CD4-positive, alpha-beta memory T cell (primary cell): ENCODE results near the gene ANG. TPM values are rescaled to one million over a fixed set of nuclear protein-coding genes. Genes with fewer than 3 reads are reported as not detected.
A peak's percentile ranks its signal among the peaks of the same experiment; 100 is the strongest.

Source experiments
- CTCF ChIA-PET: fragments of 350-600 bp; sonication (Branson Sonifier 250); formaldehyde crosslinking; loops from one replicate; lab custom pipeline; 2021; ENCODE audit warnings: inconsistent platforms; ENCODE audit not compliant: partially characterized antibody; lab: Charles Lee
- POLR2A ChIA-PET: fragments of 350-600 bp; sonication (Branson Sonifier 250); formaldehyde crosslinking; loops from one replicate; lab custom pipeline; 2021; ENCODE audit not compliant: partially characterized antibody; lab: Charles Lee
- DNase-seq, 5 donors: peaks; one replicate each; pipeline versions ENCODE4 v3.0.0 to v3.0.0-alpha.2; 2020 to 2022; ENCODE audit warnings: mixed read lengths in 1 of 5
- H3K27ac ChIP-seq: one replicate; pipeline ENCODE4 v1.7.0; 2013; ENCODE audit warnings: low read depth, low read length
- H3K27me3 ChIP-seq: 2 replicates; pipeline ENCODE4 v1.7.0; 2013; ENCODE audit warnings: mild to moderate bottlenecking, low read length, moderate library complexity; ENCODE audit not compliant: insufficient read depth
- H3K36me3 ChIP-seq: 2 replicates; pipeline ENCODE4 v1.7.0; 2013; ENCODE audit warnings: mild to moderate bottlenecking, low read length, moderate library complexity; ENCODE audit not compliant: insufficient read depth
- H3K4me1 ChIP-seq: 2 replicates; pipeline ENCODE4 v1.7.0; 2013; ENCODE audit warnings: mild to moderate bottlenecking, low read length, moderate library complexity; ENCODE audit not compliant: insufficient read depth
- H3K4me3 ChIP-seq, 2 donors: one replicate each; pipeline ENCODE4 v1.7.0; 2013; ENCODE audit warnings: low read length in 2 of 2, mild to moderate bottlenecking in 1 of 2
- H3K9me3 ChIP-seq, 2 donors: one replicate each; pipeline ENCODE4 v1.7.0; 2013; ENCODE audit warnings: low read length in 2 of 2, control low read depth in 1 of 2; ENCODE audit not compliant: control insufficient read depth in 1 of 2
- H3K27ac Mint-ChIP-seq, 7 donors: one replicate each; pipeline ENCODE4 v1.8.0; 2020 to 2021; ENCODE audit warnings: mixed read lengths in 7 of 7, mild to moderate bottlenecking in 6 of 7, inconsistent platforms in 3 of 7, moderate library complexity in 3 of 7
- H3K27me3 Mint-ChIP-seq, 2 donors: one replicate each; pipeline ENCODE4 v1.8.0; 2020 to 2021; ENCODE audit warnings: mixed read lengths in 2 of 2
- H3K36me3 Mint-ChIP-seq, 2 donors: one replicate each; pipeline ENCODE4 v1.8.0; 2020 to 2021; ENCODE audit warnings: mixed read lengths in 2 of 2, inconsistent platforms in 1 of 2, mild to moderate bottlenecking in 1 of 2
- H3K4me1 Mint-ChIP-seq, 4 donors: one replicate each; pipeline ENCODE4 v1.8.0; 2020 to 2021; ENCODE audit warnings: mixed read lengths in 4 of 4, mild to moderate bottlenecking in 1 of 4
- H3K4me3 Mint-ChIP-seq, 8 donors: one replicate each; pipeline ENCODE4 v1.8.0; 2020 to 2021; ENCODE audit warnings: mixed read lengths in 8 of 8, mild to moderate bottlenecking in 7 of 8, moderate library complexity in 6 of 8, inconsistent platforms in 3 of 8
- H3K9me3 Mint-ChIP-seq, 8 donors: one replicate each; pipeline ENCODE4 v1.8.0; 2020 to 2021; ENCODE audit warnings: mixed read lengths in 8 of 8, mild to moderate bottlenecking in 5 of 8, inconsistent platforms in 3 of 8, moderate library complexity in 1 of 8
- intact Hi-C: fragments of 100-400 bp; cut with micrococcal nuclease; formaldehyde crosslinking; loops from one replicate; pipeline ENCODE4 v1.15.1; 2023
- polyA plus RNA-seq, 2 donors: library from polyadenylated mRNA; unstranded; fragments of 300-500 nt; fragmentation: Illumina TruSeq; gene quantifications; one replicate each; pipeline ENCODE4 v1.2.3, GENCODE V29; 2021
- total RNA-seq, 2 experiments: library from RNA; stranded (reverse); gene quantifications; one replicate each; pipeline ENCODE4 v1.2.3, GENCODE V29; 2021

Gene ANG
- total and polyA plus RNA-seq, 4 experiments from 2014 or later, result 1.1 to 2.8 (median 1.4) TPM

DNA sequence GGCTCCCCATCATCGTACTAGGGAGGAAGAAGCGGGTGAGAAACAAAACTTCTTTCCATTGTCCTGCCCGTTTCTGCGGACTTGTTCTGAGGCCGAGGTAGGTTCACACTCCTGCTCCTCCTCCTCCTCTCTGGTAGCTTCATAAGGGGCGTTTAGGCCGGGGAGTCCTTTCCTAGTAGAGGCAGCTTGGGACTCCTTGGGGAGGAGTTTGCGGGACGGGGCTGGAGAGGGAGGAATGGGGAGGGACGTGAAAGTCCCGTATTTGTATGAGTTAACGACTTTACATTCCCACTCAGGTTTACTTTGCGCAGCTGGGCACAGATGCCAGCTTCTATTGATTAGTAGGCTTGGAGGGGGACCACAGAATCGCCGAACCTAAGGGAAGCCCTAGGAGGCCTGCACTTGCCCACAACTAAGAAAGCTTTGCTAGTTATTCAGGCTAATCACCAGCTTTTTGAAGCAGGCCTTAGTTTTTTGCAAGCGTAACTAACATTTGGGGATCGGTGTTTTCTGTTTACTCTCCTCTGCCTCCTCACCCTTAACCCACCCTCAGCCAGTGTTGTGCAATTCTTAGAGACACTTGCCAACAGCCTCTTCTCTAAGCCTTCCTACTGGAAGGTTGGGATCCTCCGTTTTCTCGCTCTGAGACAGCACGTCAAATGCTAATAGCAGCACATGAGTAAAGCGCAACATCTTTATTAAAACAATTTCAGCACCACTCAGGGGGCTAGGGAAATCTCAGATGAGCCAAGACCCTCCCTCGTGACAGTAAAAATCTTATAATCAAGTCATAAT is 3.7 kb upstream of the ANG start:
- ChIA-PET CTCF (interaction anchor here (0.8 to 21.1 kb wide), 9 partner anchors 12 to 357 kb away, joined by 3 to 349 read pairs (median 12); partner anchors contain the start of genes CCNB1IP1 and PARP2), POLR2A (interaction anchor here (0.9 to 6.8 kb wide), 13 partner anchors 14 to 419 kb away, joined by 3 to 85 read pairs (median 43); partner anchors contain the start of genes APEX1, CCNB1IP1, OSGEP and PARP2)
- peaks cover 31% of the 10 kb centered on the region for H3K4me1 ChIP-seq
- no peaks in the 10 kb centered on the region for H3K9me3 ChIP-seq
- H3K27ac Mint-ChIP-seq, result peak overlapping the region in 5 of 7 donors; percentile 21 to 92 (median 68)
- no peak for DNase-seq
- peak overlapping the region; percentile 91 for H3K27ac ChIP-seq
- no peaks in the 10 kb centered on the region for H3K36me3 Mint-ChIP-seq
- H3K4me1 Mint-ChIP-seq, result peaks cover 9 to 21% (median 15%) of the 10 kb centered on the region in 4 donors
- H3K27me3 Mint-ChIP-seq, result peaks cover 0 to 8% of the 10 kb centered on the region in 2 donors
- H3K27me3 ChIP-seq, result no peaks in the 10 kb centered on the region
- peak overlapping the region in 2 of 8 donors; percentile 37 to 47 for H3K4me3 Mint-ChIP-seq
- peak overlapping the region; percentile 87 to 88 for H3K4me3 ChIP-seq
- no peaks in the 10 kb centered on the region for H3K36me3 ChIP-seq
- intact Hi-C loops, result loop anchor here (5.0 kb wide), 3 partner anchors 412 to 697 kb away; partner anchors contain the start of genes HNRNPC, SUPT16H and ZNF219
- H3K9me3 Mint-ChIP-seq, result peaks cover 0 to 6% (median 0%) of the 10 kb centered on the region in 8 donors

DNA sequence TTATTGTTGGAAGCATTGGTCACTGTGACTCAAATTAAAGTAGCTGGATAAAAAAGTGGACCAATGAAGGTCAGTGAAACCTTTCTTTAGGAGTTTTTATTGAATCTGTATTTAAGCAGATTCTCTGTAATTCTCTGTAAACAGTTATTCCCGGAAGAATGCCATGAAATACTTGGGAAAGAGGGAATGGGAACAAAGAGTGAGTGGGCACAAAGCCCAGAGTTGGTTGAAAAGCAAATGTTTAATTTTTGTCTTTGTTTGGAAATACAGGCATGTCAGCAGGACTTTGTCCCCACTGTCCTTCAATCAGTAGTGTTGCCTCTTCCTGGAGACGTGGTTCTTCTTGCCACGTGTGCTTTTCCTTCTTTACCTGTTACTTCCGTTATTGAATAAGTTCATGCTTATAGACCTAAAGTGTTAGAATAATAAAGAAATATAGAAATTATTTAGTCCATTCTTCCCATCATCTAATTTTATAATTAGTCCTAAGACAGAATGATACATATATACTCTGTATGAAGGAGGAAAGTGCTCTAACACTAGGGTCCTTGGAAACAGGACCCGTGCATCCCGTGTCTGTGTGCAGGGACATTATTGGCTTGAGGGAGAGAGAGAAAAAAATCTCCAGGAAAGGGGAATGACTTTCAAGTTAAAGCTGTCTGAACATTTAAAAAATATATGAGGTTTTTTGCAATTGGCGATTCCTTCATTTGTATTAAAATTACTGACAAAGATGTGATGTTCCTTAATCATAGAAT is 2.0 kb upstream of the ANG start:
- Mint-ChIP-seq H3K9me3 (peaks cover 0 to 2% (median 0%) of the 10 kb centered on the region in 8 donors), H3K36me3 (no peaks in the 10 kb centered on the region), H3K27ac (no peak overlapping the region), H3K4me3 (no peak overlapping the region), H3K4me1 (peaks cover 10 to 16% (median 13%) of the 10 kb centered on the region in 4 donors), H3K27me3 (peaks cover 0 to 4% of the 10 kb centered on the region in 2 donors)
- ChIA-PET CTCF (interaction anchor here (4.8 to 21.1 kb wide), 2 partner anchors 26 to 359 kb away, joined by 18 to 349 read pairs; no protein-coding TSS in a partner anchor), POLR2A (interaction anchor here (0.6 to 6.8 kb wide), 2 partner anchors 77 to 1882 kb away, joined by 6 to 44 read pairs; no protein-coding TSS in a partner anchor)
- Histone ChIP-seq H3K36me3 (no peaks in the 10 kb centered on the region), H3K27ac (no peak overlapping the region), H3K4me3 (no peak overlapping the region), H3K4me1 (peaks cover 15% of the 10 kb centered on the region), H3K27me3 (no peaks in the 10 kb centered on the region), H3K9me3 (no peaks in the 10 kb centered on the region)
- intact Hi-C loops, result no loop called here
- DNase-seq, result no peak

DNA sequence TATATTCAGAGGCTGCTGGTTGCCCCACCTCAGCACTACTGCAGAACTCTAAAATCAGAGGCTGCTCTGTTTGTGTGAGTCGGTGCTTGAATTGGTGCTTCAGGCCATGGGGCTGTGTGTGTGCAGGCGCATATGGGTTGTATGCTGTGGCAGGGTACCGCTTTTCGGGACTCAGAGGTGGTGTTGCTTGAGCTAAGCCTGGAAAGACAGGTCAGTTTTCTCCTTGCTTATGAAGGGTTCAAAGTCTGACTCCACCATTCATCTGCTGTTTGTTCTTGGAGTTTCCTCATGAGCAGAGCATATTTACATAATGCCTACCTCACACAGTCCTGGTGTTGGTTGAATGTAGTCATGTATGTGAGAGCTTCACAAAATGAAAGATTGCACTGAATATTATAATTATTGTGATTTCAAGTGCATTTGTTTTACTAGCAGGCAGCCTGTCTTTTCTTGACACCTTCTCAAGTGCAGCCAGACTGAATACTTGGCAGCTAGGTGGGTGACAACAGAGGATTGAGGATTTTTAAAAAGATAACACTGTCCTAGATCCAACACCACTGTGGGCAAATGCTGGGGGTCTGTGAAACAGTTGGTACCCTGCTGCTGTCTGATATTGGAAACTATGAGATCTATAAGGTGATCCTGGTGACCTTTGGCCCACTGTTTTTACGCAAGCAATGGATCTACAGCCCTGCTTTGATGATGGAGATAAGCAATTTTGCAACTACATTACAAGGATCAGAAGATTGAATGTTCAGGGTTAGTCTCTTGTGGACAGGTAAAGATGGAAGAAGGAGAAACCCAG is 1.0 kb upstream of the ANG start:
- Mint-ChIP-seq H3K9me3 (no peaks in the 10 kb centered on the region), H3K36me3 (no peaks in the 10 kb centered on the region), H3K4me1 (peaks cover 7 to 16% (median 11%) of the 10 kb centered on the region in 4 donors), H3K27me3 (no peaks in the 10 kb centered on the region), H3K4me3 (no peak overlapping the region), H3K27ac (no peak overlapping the region)
- intact Hi-C loops, result no loop called here
- Histone ChIP-seq H3K27me3 (no peaks in the 10 kb centered on the region), H3K4me3 (no peak overlapping the region), H3K27ac (no peak overlapping the region), H3K4me1 (peaks cover 8% of the 10 kb centered on the region), H3K36me3 (no peaks in the 10 kb centered on the region), H3K9me3 (no peaks in the 10 kb centered on the region)
- POLR2A ChIA-PET, result no interaction called here
- no peak for DNase-seq
- CTCF ChIA-PET, result interaction anchor here (1.3 to 21.1 kb wide), 3 partner anchors 27 to 360 kb away, joined by 5 to 349 read pairs (median 18); no protein-coding TSS in a partner anchor

DNA sequence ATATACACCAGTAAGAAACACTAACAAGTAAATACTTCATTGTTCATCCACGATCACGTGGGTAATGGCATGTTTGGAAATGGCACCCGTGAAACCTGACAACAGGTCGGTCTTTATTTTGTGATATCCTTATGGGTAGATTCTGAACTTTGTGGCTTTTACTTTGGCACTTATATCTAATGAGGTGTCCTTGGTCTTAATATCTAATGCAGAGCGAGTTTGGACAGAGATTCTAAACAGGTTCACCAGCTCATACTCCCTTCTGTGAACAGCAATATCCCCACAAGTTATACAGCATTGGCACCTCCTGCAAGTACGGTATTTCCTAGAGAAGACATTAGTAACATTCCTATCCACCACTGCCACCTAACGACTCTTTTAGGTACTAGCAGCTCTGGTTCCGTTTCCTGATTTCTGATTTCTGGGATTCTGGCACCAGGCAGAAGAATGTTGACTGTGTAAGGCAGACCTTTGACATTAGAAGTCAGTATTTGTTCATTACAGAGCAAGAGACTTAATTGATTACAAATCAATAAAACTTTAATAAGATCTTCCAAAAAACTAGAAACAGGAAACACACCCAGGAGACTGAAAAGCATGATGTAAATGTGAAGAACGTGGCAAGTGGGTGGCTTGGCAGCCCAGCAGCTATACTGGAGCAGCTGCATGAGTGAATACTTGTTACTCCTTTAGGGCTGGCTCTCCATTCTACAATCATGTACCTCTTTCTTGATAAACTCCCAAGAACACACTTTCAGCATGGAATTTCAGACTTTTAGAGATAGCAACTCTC is 2.5 kb downstream of the ANG start:
- ChIA-PET POLR2A (interaction anchor here (0.9 to 3.5 kb wide), 6 partner anchors 9 to 350 kb away, joined by 3 to 31 read pairs (median 3); partner anchors contain the start of gene PARP2), CTCF (interaction anchor here (0.7 to 21.1 kb wide), 21 partner anchors 13 to 363 kb away, joined by 3 to 349 read pairs (median 7); partner anchors contain the start of genes CCNB1IP1 and PARP2)
- H3K4me1 ChIP-seq, result no peaks in the 10 kb centered on the region
- peak overlapping the region in 1 of 7 donors; percentile 3 for H3K27ac Mint-ChIP-seq
- H3K27ac ChIP-seq, result no peak overlapping the region
- no peaks in the 10 kb centered on the region for H3K9me3 ChIP-seq
- H3K9me3 Mint-ChIP-seq, result no peaks in the 10 kb centered on the region
- no peaks in the 10 kb centered on the region for H3K27me3 ChIP-seq
- H3K36me3 ChIP-seq, result no peaks in the 10 kb centered on the region
- no peaks in the 10 kb centered on the region for H3K36me3 Mint-ChIP-seq
- no peak overlapping the region for H3K4me3 Mint-ChIP-seq
- intact Hi-C loops, result loop anchor here (1.0 kb wide), 5 partner anchors 28 to 364 kb away; no protein-coding TSS in a partner anchor
- peak; percentile 55 to 69 (median 65) for DNase-seq
- no peak overlapping the region for H3K4me3 ChIP-seq
- H3K27me3 Mint-ChIP-seq, result no peaks in the 10 kb centered on the region
- H3K4me1 Mint-ChIP-seq, result peaks cover 5 to 6% (median 6%) of the 10 kb centered on the region in 4 donors

DNA sequence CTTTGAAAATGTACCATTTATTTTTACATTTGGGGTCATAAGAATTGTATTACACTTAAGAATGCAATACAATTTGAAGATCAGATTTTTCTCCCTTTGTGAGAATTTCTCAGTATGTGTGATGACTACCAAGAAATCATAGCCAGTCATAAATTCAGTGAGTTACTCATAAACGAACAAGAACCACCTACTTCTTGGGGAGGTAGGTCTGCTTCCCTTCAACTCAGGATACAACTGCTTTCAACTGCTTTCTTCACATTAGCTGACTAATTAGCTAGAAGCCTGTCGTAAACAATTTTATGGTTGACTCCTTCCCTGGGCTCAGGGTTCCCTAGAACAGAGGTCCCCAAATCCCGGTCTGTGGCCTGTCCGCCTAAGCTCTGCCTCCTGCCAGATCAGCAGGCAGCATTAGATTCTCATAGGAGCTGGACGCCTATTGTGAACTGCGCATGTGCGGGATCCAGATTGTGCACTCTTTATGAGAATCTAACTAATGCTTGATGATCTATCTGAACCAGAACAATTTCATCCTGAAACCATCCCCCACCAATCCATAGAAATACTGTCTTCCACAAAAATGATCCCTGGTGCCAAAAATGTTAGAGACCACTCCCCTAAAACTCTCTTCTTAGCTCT is 3.7 kb downstream of the ANG start:
- no peaks in the 10 kb centered on the region for H3K9me3 ChIP-seq
- intact Hi-C loops, result no loop called here
- no peaks in the 10 kb centered on the region for H3K27me3 ChIP-seq
- ChIA-PET POLR2A (interaction anchor here (1.6 to 3.5 kb wide), 2 partner anchors 10 to 79 kb away, joined by 3 to 31 read pairs; no protein-coding TSS in a partner anchor), CTCF (interaction anchor here (0.6 to 21.1 kb wide), 11 partner anchors 14 to 365 kb away, joined by 3 to 349 read pairs (median 17); no protein-coding TSS in a partner anchor)
- no peaks in the 10 kb centered on the region for H3K9me3 Mint-ChIP-seq
- no peaks in the 10 kb centered on the region for H3K4me1 ChIP-seq
- no peak overlapping the region for H3K27ac Mint-ChIP-seq
- H3K4me3 Mint-ChIP-seq, result no peak overlapping the region
- H3K4me1 Mint-ChIP-seq, result peaks cover 4 to 6% (median 5%) of the 10 kb centered on the region in 4 donors
- H3K36me3 Mint-ChIP-seq, result no peaks in the 10 kb centered on the region
- H3K36me3 ChIP-seq, result no peaks in the 10 kb centered on the region
- H3K4me3 ChIP-seq, result no peak overlapping the region
- H3K27me3 Mint-ChIP-seq, result no peaks in the 10 kb centered on the region
- H3K27ac ChIP-seq, result no peak overlapping the region
- DNase-seq, result no peak
